ENCODE results near the gene MAP3K8. TPM values are rescaled to one million over a fixed set of nuclear protein-coding genes. Genes with fewer than 3 reads are reported as not detected.

MAP3K8 gene
- total and polyA plus RNA-seq, 9 of the 15 experiments (the other 6 are each of a cell fraction or from before 2014, with no cell fraction given) = 6.9 to 23.6 (median 13.6) TPM

GRCh38 chr10:30434273-30435072 lies 489 bp downstream of the MAP3K8 start (continued):
- no peak for TF ChIP-seq MLX (CRISPR knock-in tag; conservative IDR thresholded peaks at IDR 0.05)
- no peak for TF ChIP-seq KLF16 (IDR thresholded peaks at IDR 0.05)
- TF ChIP-seq ELF2 (CRISPR knock-in tag; IDR thresholded peaks at IDR 0.05) = no peak
- no peak for TF ChIP-seq MCM3 (IDR thresholded peaks at IDR 0.05)
- no peak for TF ChIP-seq ZBTB40 (IDR thresholded peaks at IDR 0.05)
- no peak for TF ChIP-seq ZBTB40 (CRISPR knock-in tag; IDR thresholded peaks at IDR 0.05)
- no peak for TF ChIP-seq THRB (CRISPR knock-in tag; conservative IDR thresholded peaks at IDR 0.05)
- no peak for TF ChIP-seq ZNF217 (CRISPR knock-in tag; IDR thresholded peaks at IDR 0.05)
- TF ChIP-seq ZNF436 (CRISPR knock-in tag; IDR thresholded peaks at IDR 0.05) = no peak
- peak; percentile 37 for TF ChIP-seq HNRNPLL (IDR thresholded peaks at IDR 0.05; ENCODE audit: low read depth, low read length, poor library complexity, severe bottlenecking)
- no peak for TF ChIP-seq CCNT2 (IDR thresholded peaks at IDR 0.05; ENCODE audit: borderline replicate concordance, extremely low read depth, insufficient read length, low read depth, low read length)
- TF ChIP-seq RBM34 (IDR thresholded peaks at IDR 0.05; ENCODE audit: borderline replicate concordance, insufficient read depth, low read length) = no peak
- no peak for TF ChIP-seq DDX20 (tag; IDR thresholded peaks at IDR 0.05; ENCODE audit: low read depth)
- TF ChIP-seq GABPB1 (CRISPR knock-in tag; IDR thresholded peaks at IDR 0.05) = peak; percentile 65; the same call in 1 of the 2 replicates
- no peak for TF ChIP-seq HNRNPH1 (optimal IDR thresholded peaks at IDR 0.05; ENCODE audit: low read depth, low read length)
- TF ChIP-seq SP1 (CRISPR knock-in tag; IDR thresholded peaks at IDR 0.05) = peak; percentile 25; the same call in 1 of the 2 replicates
- TF ChIP-seq EHMT2 (IDR thresholded peaks at IDR 0.05) = no peak
